ENCODE data around the gene ZEB2. TPM values are rescaled to one million over a fixed set of nuclear protein-coding genes. Genes with fewer than 3 reads are reported as not detected.
A peak's percentile ranks its signal among the peaks of the same experiment; 100 is the strongest.

The ZEB2 gene
- total RNA-seq, 1 donor from 2014 or later = 121 TPM

- Mint-ChIP-seq H3K4me3 (ENCODE audit: unreplicated experiment) (no peak overlapping the region), H3K27ac (ENCODE audit: unreplicated experiment) (no peak overlapping the region), H3K36me3 (ENCODE audit: unreplicated experiment) (no peaks in the 10 kb centered on the region), H3K9me3 (ENCODE audit: unreplicated experiment) (peaks cover 4% of the 10 kb centered on the region), H3K27me3 (ENCODE audit: unreplicated experiment) (peaks cover 2% of the 10 kb centered on the region), H3K4me1 (ENCODE audit: low read depth, unreplicated experiment) (peaks cover 36% of the 10 kb centered on the region)
- no peak for TF ChIP-seq CTCF (IDR thresholded peaks at IDR 0.05; ENCODE audit: partially characterized antibody, unreplicated experiment)
- no peak for DNase-seq
These were observed 60.6 kb downstream of the ZEB2 start for GRCh38 chr2:144459286-144459685.

GRCh38 chr2:144458541-144458940 lies 61.4 kb downstream of the ZEB2 start:
- Mint-ChIP-seq H3K9me3 (ENCODE audit: unreplicated experiment) (peaks cover 2% of the 10 kb centered on the region), H3K4me3 (ENCODE audit: unreplicated experiment) (no peak overlapping the region), H3K4me1 (ENCODE audit: low read depth, unreplicated experiment) (peaks cover 40% of the 10 kb centered on the region), H3K27ac (ENCODE audit: unreplicated experiment) (no peak overlapping the region), H3K27me3 (ENCODE audit: unreplicated experiment) (peaks cover 2% of the 10 kb centered on the region), H3K36me3 (ENCODE audit: unreplicated experiment) (no peaks in the 10 kb centered on the region)
- TF ChIP-seq CTCF (IDR thresholded peaks at IDR 0.05; ENCODE audit: partially characterized antibody, unreplicated experiment) = no peak
- no peak for DNase-seq

GRCh38 chr2:144456680-144457079 lies 63.2 kb downstream of the ZEB2 start:
- no peaks in the 10 kb centered on the region for H3K36me3 Mint-ChIP-seq (ENCODE audit: unreplicated experiment)
- TF ChIP-seq CTCF (IDR thresholded peaks at IDR 0.05; ENCODE audit: partially characterized antibody, unreplicated experiment) = no peak

GRCh38 chr2:144455987-144456386 lies 63.9 kb downstream of the ZEB2 start:
- Mint-ChIP-seq H3K27ac (ENCODE audit: unreplicated experiment) (no peak overlapping the region), H3K4me3 (ENCODE audit: unreplicated experiment) (no peak overlapping the region), H3K36me3 (ENCODE audit: unreplicated experiment) (no peaks in the 10 kb centered on the region), H3K9me3 (ENCODE audit: unreplicated experiment) (peaks cover 2% of the 10 kb centered on the region), H3K27me3 (ENCODE audit: unreplicated experiment) (peaks cover 2% of the 10 kb centered on the region), H3K4me1 (ENCODE audit: low read depth, unreplicated experiment) (peaks cover 49% of the 10 kb centered on the region)
- no peak for TF ChIP-seq CTCF (IDR thresholded peaks at IDR 0.05; ENCODE audit: partially characterized antibody, unreplicated experiment)
- no peak for DNase-seq

More at GRCh38 chr2:144456680-144457079, 63.2 kb downstream of the ZEB2 start:
- DNase-seq = no peak
- peaks cover 2% of the 10 kb centered on the region for H3K9me3 Mint-ChIP-seq (ENCODE audit: unreplicated experiment)
- H3K27me3 Mint-ChIP-seq (ENCODE audit: unreplicated experiment) = peaks cover 2% of the 10 kb centered on the region
- no peak overlapping the region for H3K4me3 Mint-ChIP-seq (ENCODE audit: unreplicated experiment)
- peaks cover 55% of the 10 kb centered on the region for H3K4me1 Mint-ChIP-seq (ENCODE audit: low read depth, unreplicated experiment)
- H3K27ac Mint-ChIP-seq (ENCODE audit: unreplicated experiment) = no peak overlapping the region

- H3K4me3 Mint-ChIP-seq (ENCODE audit: unreplicated experiment) = no peak overlapping the region
- TF ChIP-seq CTCF (IDR thresholded peaks at IDR 0.05; ENCODE audit: partially characterized antibody, unreplicated experiment) = no peak
- H3K36me3 Mint-ChIP-seq (ENCODE audit: unreplicated experiment) = no peaks in the 10 kb centered on the region
- H3K4me1 Mint-ChIP-seq (ENCODE audit: low read depth, unreplicated experiment) = peaks cover 47% of the 10 kb centered on the region
- no peaks in the 10 kb centered on the region for H3K27me3 Mint-ChIP-seq (ENCODE audit: unreplicated experiment)
- DNase-seq = no peak
- peak overlapping the region; percentile 49 for H3K27ac Mint-ChIP-seq (ENCODE audit: unreplicated experiment)
- H3K9me3 Mint-ChIP-seq (ENCODE audit: unreplicated experiment) = peaks cover 2% of the 10 kb centered on the region
These were observed 65.2 kb downstream of the ZEB2 start for GRCh38 chr2:144454466-144455287.
